Activated naive CD8-positive, alpha-beta T cell treated with anti-CD3 and anti-CD28 coated beads for 36 hours (primary cell): ENCODE results near the gene RC3H1. TPM values are rescaled to one million over a fixed set of nuclear protein-coding genes. Genes with fewer than 3 reads are reported as not detected.
"Not testable (repeated sequence)": the region's sequence is repeated elsewhere in the genome, so short reads cannot be mapped to it uniquely, and the experiment has no call there.

ENCODE experiments used
- DNase-seq: peaks from one replicate; pipeline ENCODE4 v3.0.0; 2021
- H3K27ac Mint-ChIP-seq: one replicate; pipeline ENCODE4 v1.8.0; 2022; ENCODE audit warnings: mild to moderate bottlenecking, moderate library complexity, mixed read lengths
- H3K27me3 Mint-ChIP-seq: one replicate; pipeline ENCODE4 v1.8.0; 2022; ENCODE audit warnings: mild to moderate bottlenecking, mixed read lengths
- H3K36me3 Mint-ChIP-seq: one replicate; pipeline ENCODE4 v1.8.0; 2021; ENCODE audit warnings: mild to moderate bottlenecking, mixed read lengths
- H3K4me1 Mint-ChIP-seq: one replicate; pipeline ENCODE4 v1.8.0; 2021; ENCODE audit warnings: mixed read lengths
- H3K4me3 Mint-ChIP-seq: one replicate; pipeline ENCODE4 v1.8.0; 2022; ENCODE audit warnings: mild to moderate bottlenecking, moderate library complexity, mixed read lengths
- H3K9me3 Mint-ChIP-seq: one replicate; pipeline ENCODE4 v1.8.0; 2022; ENCODE audit warnings: mixed read lengths
- total RNA-seq, 2 experiments: library from RNA; stranded (reverse); gene quantifications; one replicate each; pipeline ENCODE4 v1.2.3, GENCODE V29; 2021

Gene RC3H1
- total RNA-seq, 2 experiments from 2014 or later: 30.4 to 34.3 TPM

DNA sequence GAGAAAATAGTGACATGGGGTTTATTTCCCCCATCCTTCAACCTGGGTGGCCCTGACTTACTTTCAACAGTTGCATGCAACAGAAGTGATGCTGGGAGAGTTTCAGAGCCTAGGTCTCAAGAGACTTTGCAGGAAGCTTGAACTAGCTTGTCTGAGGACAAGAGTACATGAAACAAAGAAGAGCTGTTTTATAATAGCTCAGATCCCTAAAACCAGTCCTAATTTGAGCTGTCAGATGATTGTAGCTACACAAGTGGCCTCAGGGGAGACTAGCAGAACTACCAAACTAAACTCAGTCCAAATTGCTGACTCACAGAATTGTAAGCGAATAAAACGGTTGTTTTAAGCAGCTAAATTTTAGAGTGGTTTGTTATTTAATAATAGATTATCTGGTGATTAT, 17.1 kb downstream of the RC3H1 start:
- H3K36me3 Mint-ChIP-seq: peaks cover 20% of the 10 kb centered on the region
- no peaks in the 10 kb centered on the region for H3K27me3 Mint-ChIP-seq
- H3K27ac Mint-ChIP-seq: no peak overlapping the region
- peaks cover 1% of the 10 kb centered on the region for H3K9me3 Mint-ChIP-seq
- no peak overlapping the region for H3K4me3 Mint-ChIP-seq
- no peak for DNase-seq
- peaks cover 39% of the 10 kb centered on the region for H3K4me1 Mint-ChIP-seq

DNA sequence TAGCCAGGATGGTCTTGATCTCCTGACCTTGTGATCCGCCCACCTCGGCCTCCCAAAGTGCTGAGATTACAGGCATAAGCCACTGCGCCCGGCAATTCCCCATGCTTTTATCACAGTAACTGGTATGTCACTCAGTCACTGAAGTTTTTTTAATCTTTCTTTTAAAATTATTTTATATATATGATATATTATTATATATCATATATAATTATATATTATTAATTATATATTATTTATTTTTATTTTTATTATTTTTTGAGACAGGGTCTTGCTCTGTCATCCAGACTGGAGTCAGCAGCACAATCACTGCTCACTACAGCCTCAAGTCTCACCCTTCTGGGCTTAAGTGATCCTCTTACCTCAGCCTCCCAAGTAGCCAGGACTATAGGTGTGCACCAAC, 18.3 kb downstream of the RC3H1 start:
- Mint-ChIP-seq H3K27ac (no peak overlapping the region), H3K4me1 (peaks cover 39% of the 10 kb centered on the region)

DNA sequence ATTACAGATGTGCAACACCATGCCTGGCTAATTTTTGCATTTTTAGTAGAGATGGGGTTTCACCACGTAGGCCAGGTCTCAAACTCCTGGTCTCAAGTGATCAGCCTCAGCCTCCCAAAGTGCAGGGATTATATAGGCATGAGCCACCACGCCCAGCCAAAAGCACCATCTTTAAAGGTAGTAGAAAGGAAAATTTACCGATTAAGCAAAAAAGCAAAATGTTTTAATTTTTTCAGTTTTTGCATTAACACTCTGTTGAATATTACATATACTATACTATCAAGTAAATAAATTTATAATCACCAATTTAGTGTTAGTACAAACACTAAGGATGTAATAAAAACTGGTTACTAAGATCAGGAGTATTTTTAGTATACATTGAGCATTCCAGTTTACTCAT, 20.6 kb downstream of the RC3H1 start:
- Mint-ChIP-seq H3K27me3 (no peaks in the 10 kb centered on the region), H3K4me3 (no peak overlapping the region), H3K9me3 (no peaks in the 10 kb centered on the region), H3K36me3 (peaks cover 10% of the 10 kb centered on the region), H3K4me1 (peaks cover 45% of the 10 kb centered on the region), H3K27ac (no peak overlapping the region)
- no peak for DNase-seq

More for the DNA sequence above, 18.3 kb downstream of the RC3H1 start:
- no peaks in the 10 kb centered on the region for H3K27me3 Mint-ChIP-seq
- DNase-seq: no peak
- peaks cover 16% of the 10 kb centered on the region for H3K36me3 Mint-ChIP-seq
- no peak overlapping the region for H3K4me3 Mint-ChIP-seq
- H3K9me3 Mint-ChIP-seq: peaks cover 1% of the 10 kb centered on the region

DNA sequence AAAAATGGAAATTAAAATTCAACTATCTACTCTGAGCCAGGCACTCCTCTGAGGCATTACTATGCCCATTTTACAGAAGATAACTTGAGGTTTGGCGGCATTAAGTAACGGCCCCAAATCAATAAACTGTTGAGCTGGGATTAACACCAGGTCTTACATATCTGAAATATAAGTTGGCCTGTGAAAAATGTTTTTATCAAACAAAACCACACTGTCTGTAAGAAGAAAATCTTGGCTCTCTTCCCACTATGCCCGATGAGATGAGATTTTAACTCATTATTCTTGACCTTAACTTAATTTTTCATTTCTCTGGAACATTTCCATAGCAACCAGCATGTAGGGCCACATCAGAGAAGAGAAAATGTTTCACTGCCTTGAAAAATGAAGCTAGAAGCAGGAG, 21.8 kb downstream of the RC3H1 start:
- Mint-ChIP-seq H3K9me3 (no peaks in the 10 kb centered on the region), H3K4me3 (no peak overlapping the region), H3K4me1 (peaks cover 49% of the 10 kb centered on the region), H3K27me3 (no peaks in the 10 kb centered on the region), H3K27ac (no peak overlapping the region), H3K36me3 (peaks cover 8% of the 10 kb centered on the region)
- DNase-seq: no peak

DNA sequence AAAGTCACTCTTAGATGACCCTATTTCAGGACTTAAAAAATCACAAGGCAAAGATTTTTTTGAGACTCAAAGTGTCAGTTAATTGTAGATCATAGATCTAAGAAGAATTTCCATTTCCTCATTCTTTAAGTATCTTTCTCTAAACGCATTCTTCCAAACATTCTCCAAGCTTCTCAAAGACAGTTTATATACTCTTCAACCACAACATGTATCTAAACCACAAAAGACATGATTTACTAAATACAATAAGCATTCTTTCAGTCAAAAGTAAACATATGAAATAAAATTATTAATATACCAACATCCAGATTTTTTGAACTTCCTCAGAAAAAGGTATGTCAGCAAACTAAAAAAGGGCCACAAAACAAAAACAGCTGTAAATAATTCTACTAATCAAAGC, 24.4 kb downstream of the RC3H1 start:
- DNase-seq: no peak
- Mint-ChIP-seq H3K4me3 (no peak overlapping the region), H3K27ac (no peak overlapping the region), H3K9me3 (no peaks in the 10 kb centered on the region), H3K27me3 (no peaks in the 10 kb centered on the region), H3K4me1 (peaks cover 54% of the 10 kb centered on the region), H3K36me3 (peaks cover 5% of the 10 kb centered on the region)

DNA sequence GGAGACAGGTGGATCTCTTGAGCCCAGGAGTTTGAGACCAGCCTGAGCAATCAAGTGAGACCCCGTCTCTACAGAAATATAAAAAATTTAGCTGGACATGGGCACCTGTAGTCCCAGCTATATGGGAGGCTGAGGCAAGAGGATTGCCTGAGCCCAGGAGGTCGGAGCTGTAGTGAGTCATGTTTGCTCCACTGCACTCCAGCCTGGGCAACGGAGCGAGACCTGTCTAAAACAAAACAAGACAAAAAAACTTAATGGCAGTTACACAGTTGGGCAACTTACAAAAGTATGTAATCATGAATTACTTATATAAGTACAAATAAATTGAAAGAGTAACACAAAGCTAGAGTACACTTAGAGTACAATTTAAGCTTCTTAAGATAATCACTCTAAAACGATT, 25.2 kb downstream of the RC3H1 start:
- peaks cover 9% of the 10 kb centered on the region for H3K36me3 Mint-ChIP-seq
- H3K4me1 Mint-ChIP-seq: peaks cover 47% of the 10 kb centered on the region
- no peaks in the 10 kb centered on the region for H3K9me3 Mint-ChIP-seq
- DNase-seq: no peak
- H3K4me3 Mint-ChIP-seq: no peak overlapping the region
- no peaks in the 10 kb centered on the region for H3K27me3 Mint-ChIP-seq
- H3K27ac Mint-ChIP-seq: no peak overlapping the region

DNA sequence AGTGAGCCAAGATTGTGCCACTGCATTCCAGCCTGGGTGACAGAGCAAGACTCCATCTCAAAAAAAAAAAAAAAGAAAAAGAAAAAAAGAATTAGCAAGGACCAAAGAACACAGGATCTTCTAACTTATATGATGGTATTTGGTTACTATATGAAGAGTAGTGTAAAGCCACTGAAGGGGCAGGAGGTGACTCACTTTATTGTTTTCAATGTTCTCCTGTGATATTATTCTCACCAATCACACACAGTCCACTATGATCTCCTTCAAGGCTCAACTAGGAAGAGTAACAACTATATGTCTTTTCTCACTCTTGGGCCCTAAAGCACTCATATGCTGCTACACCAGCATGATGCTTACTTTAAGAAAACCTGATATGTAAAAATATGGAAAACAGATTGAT, 26.7 kb downstream of the RC3H1 start:
- peaks cover 35% of the 10 kb centered on the region for H3K4me1 Mint-ChIP-seq

DNA sequence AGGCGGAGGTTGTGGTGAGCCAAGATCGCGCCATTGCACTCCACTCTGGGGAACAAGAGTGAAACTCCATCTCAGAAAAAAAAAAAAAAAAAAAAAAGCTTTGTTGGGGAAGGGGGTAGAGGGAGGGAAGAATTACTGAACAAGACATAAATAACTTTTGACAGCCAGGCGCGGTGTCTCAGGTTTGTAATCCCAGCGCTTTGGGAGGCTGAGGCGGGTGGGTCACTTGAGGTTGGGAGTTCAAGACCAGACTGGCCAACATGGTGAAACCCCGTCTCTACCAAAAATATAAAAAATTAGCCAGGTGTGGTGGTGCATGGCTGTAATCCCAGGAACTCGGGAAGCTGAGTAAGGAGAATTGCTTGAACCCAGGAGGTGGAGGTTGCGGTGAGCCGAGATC, 28.2 kb downstream of the RC3H1 start:
- not testable (repeated sequence) for H3K27ac Mint-ChIP-seq, H3K4me3 Mint-ChIP-seq, DNase-seq, H3K9me3 Mint-ChIP-seq, H3K27me3 Mint-ChIP-seq
- H3K36me3 Mint-ChIP-seq: peaks cover 11% of the 10 kb centered on the region
- H3K4me1 Mint-ChIP-seq: peaks cover 25% of the 10 kb centered on the region

More for the DNA sequence above, 26.7 kb downstream of the RC3H1 start:
- Mint-ChIP-seq H3K4me3 (no peak overlapping the region), H3K27ac (no peak overlapping the region), H3K9me3 (no peaks in the 10 kb centered on the region), H3K36me3 (peaks cover 12% of the 10 kb centered on the region), H3K27me3 (no peaks in the 10 kb centered on the region)
- DNase-seq: no peak

DNA sequence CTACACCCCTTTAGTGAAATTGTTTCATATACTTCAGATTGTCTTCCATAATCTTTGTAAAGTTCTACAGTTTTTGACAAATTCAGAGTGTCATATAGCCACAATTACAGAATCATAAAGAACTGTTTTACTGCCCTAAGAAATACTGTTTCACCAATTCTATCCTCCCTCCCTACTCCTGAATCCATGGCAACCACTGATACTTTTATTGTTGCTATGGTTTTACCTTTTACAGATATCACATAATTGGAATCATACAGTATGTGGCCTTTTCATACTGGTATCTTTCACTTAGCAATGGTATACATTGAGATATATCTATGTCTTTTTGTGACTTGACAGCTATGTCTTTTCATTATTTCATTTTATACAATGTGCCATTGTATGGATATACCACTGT, 34.1 kb downstream of the RC3H1 start:
- Mint-ChIP-seq H3K36me3 (peaks cover 8% of the 10 kb centered on the region), H3K4me3 (no peak overlapping the region), H3K9me3 (no peaks in the 10 kb centered on the region), H3K4me1 (peaks cover 5% of the 10 kb centered on the region), H3K27me3 (no peaks in the 10 kb centered on the region), H3K27ac (no peak overlapping the region)
- no peak for DNase-seq

DNA sequence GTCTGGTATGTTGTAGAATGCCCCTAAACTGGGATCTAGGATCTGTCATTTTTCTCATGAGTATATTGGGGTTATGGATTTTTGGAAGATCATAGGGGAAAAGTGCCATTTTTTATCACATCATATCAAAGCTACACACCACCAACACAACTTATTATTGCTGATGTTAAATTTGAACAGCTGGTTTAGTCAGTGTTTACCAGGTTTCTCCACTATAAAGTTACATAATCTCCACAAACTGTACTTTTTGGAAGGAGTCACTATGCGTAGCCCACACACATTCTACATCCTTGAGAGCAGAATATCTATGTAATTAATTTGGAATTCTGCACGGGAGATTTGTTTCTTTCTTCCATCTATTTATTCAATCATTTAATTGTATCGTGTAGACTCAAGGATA, 35.2 kb downstream of the RC3H1 start:
- no peaks in the 10 kb centered on the region for H3K9me3 Mint-ChIP-seq
- no peaks in the 10 kb centered on the region for H3K27me3 Mint-ChIP-seq
- H3K4me1 Mint-ChIP-seq: peaks cover 5% of the 10 kb centered on the region
- H3K27ac Mint-ChIP-seq: no peak overlapping the region
- DNase-seq: no peak
- H3K4me3 Mint-ChIP-seq: no peak overlapping the region
- H3K36me3 Mint-ChIP-seq: peaks cover 5% of the 10 kb centered on the region

DNA sequence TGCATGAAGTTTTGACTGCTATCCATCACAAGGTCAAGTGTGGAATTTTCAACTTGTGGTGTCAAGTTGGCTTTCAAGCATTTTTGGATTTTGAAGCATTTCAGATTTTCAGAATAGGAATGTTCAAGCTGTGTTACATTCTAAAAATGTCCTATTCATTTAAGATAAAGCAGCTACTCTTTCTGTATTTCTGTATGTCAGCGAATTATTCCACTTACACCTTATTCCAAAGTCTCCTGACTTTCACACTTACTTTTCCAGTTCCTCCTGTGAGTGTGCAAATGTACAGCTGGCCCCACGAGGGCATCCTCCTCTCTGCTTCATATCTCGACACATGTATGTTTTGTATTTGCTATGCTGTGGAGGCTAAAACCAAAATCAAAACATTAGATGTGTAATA, 51.9 kb downstream of the RC3H1 start:
- no peak overlapping the region for H3K27ac Mint-ChIP-seq

DNA sequence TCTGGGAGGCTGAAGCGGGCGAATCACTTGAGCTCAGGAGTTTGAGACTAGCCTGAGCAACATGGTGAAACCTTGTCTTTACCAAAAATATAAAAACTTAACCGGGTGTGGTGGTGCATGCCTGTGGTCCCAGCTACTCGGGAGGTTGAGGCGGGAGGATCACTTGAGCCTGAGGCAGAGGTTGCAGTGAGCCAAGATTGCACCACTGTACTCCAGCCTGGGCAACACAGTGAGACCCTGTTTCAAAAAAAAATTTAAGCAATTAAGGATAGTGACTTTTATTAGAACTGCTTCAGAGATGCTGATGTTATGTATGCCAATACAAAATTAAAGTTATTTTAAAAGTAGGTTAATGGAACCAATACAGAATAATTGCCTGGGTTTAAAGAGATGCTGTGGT, 56.3 kb downstream of the RC3H1 start:
- not testable (repeated sequence) for H3K9me3 Mint-ChIP-seq, H3K27me3 Mint-ChIP-seq
- peaks cover 13% of the 10 kb centered on the region for H3K36me3 Mint-ChIP-seq

More for the DNA sequence above, 51.9 kb downstream of the RC3H1 start:
- Mint-ChIP-seq H3K4me1 (peaks cover 2% of the 10 kb centered on the region), H3K36me3 (peaks cover 12% of the 10 kb centered on the region), H3K27me3 (no peaks in the 10 kb centered on the region), H3K9me3 (no peaks in the 10 kb centered on the region), H3K4me3 (no peak overlapping the region)
- DNase-seq: no peak

DNA sequence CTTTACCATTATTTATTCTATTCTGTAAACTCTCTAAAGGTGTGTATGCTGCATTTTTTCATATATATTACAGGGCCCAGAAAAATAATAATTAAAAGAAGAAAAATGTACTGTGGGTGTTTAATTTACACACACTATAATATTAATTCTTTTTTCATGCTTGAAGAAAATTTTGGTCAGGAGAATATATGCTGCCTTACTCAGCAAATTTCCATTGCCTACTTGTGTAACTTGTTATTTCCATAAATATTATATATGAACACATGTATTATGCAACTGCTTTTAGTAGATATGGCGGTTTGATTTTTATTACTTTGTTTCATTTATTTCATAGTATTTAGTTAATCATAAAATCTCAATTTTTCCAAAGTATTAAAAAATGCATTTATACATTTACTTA, 58.7 kb downstream of the RC3H1 start:
- H3K36me3 Mint-ChIP-seq: peaks cover 15% of the 10 kb centered on the region

More for the DNA sequence above, 56.3 kb downstream of the RC3H1 start:
- not testable (repeated sequence) for H3K27ac Mint-ChIP-seq, H3K4me1 Mint-ChIP-seq, H3K4me3 Mint-ChIP-seq, DNase-seq

DNA sequence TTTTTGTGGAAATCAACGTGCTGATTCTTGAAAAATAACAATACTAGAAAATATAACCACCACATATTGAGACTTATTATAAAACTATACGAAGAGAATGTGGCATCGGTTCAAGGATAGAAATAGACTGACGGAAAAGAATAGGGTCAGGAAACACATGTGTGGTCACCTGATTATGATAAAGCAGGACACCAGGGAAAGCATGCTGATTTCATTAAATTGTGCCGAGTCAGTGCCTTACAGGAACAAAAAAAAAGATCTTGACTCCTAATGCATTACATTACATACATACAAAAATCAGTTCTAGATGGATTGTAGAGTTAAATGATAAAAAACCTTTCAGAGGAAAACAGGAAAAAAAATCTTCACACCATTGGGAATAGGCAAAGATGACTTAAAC, 61.5 kb downstream of the RC3H1 start:
- DNase-seq: no peak
- Mint-ChIP-seq H3K27ac (no peak overlapping the region), H3K36me3 (peaks cover 10% of the 10 kb centered on the region), H3K27me3 (no peaks in the 10 kb centered on the region), H3K9me3 (no peaks in the 10 kb centered on the region), H3K4me1 (no peaks in the 10 kb centered on the region), H3K4me3 (no peak overlapping the region)

More for the DNA sequence above, 58.7 kb downstream of the RC3H1 start:
- Mint-ChIP-seq H3K9me3 (no peaks in the 10 kb centered on the region), H3K4me1 (peaks cover 2% of the 10 kb centered on the region), H3K4me3 (no peak overlapping the region), H3K27ac (no peak overlapping the region), H3K27me3 (no peaks in the 10 kb centered on the region)
- no peak for DNase-seq

DNA sequence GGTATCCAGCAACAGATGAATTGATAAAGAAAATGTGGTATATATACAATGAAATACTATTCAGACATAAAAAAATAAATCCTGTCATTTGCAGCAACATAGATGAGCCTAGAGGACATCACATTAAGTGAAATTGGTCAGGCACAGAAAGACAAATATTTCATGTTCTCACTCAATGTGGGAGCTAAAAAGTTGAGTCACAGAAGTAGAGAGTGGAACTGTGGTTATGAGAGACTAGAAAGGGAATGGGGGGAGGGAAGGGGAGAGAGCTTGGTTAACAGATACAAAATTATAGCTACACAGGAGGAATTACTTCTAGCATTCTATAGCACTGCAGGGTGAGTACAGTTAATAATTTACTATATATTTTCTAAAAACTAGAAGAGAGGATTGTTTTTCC, 68.0 kb downstream of the RC3H1 start:
- H3K27ac Mint-ChIP-seq: no peak overlapping the region

DNA sequence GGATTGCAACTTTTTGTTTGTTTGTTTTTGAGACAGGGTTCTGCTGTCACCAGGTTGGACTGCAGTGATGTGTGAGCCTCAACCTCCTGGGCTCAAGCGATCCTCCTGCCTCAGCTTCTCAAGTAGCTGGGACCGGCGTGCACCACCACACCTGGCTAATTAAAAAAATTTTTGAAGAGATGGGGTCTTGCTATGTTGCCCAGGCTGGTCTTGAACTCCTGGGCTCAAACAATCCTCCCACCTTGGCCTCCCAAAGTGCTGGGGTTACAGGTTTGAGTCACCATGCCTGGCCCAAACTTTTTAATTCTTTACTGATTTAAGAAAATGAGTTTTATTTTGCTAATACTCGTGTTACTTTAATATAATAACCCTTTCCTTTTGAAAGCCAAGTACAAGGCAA, 73.6 kb downstream of the RC3H1 start:
- peaks cover 13% of the 10 kb centered on the region for H3K36me3 Mint-ChIP-seq
- H3K27ac Mint-ChIP-seq: no peak overlapping the region
- H3K4me1 Mint-ChIP-seq: peaks cover 11% of the 10 kb centered on the region
- no peaks in the 10 kb centered on the region for H3K27me3 Mint-ChIP-seq
- DNase-seq: no peak
- no peak overlapping the region for H3K4me3 Mint-ChIP-seq
- H3K9me3 Mint-ChIP-seq: no peaks in the 10 kb centered on the region

More for the DNA sequence above, 68.0 kb downstream of the RC3H1 start:
- H3K36me3 Mint-ChIP-seq: peaks cover 12% of the 10 kb centered on the region
- no peak for DNase-seq
- H3K4me3 Mint-ChIP-seq: no peak overlapping the region
- H3K4me1 Mint-ChIP-seq: peaks cover 16% of the 10 kb centered on the region
- no peaks in the 10 kb centered on the region for H3K9me3 Mint-ChIP-seq
- no peaks in the 10 kb centered on the region for H3K27me3 Mint-ChIP-seq
